T-helper 2 cell (primary cell): ENCODE data around the gene HMGA1.

Experiments used
- DNase-seq, 5 experiments: peaks; one replicate each; pipeline versions ENCODE4 v3.0.0 to v3.0.0-alpha.2; 2012 to 2022
- total RNA-seq, 2 donors: gene quantifications; one replicate each; lab custom pipeline; 2026; lab: John Stamatoyannopoulos, UW

HMGA1 gene
- 81.5 to 86.0 reads per million in 2 donors for total RNA-seq

- DNase-seq: peak; percentile 80 to 94 (median 85)
These were observed at the start of gene HMGA1 for GRCh38 chr6:34236443-34237315. TSS of gene HMGA1 (plus strand) at chr6:34236873. CDS start at chr6:34240781, 3,908 bp downstream.

GRCh38 chr6:34189806-34190503, 46.7 kb upstream of the HMGA1 start:
- peak in 2 of 5 experiments; percentile 16 to 52 for DNase-seq

- DNase-seq: no peak
These were observed 46.1 kb upstream of the HMGA1 start for GRCh38 chr6:34190504-34191122.

- no peak for DNase-seq
These were observed 41.9 kb upstream of the HMGA1 start for GRCh38 chr6:34194772-34195171.

- no peak for DNase-seq
These were observed 41.0 kb upstream of the HMGA1 start for GRCh38 chr6:34195726-34196115.

GRCh38 chr6:34196116-34196832, 40.4 kb upstream of the HMGA1 start:
- peak; percentile 76 to 86 (median 81) for DNase-seq

GRCh38 chr6:34196833-34197195, 39.9 kb upstream of the HMGA1 start:
- DNase-seq: no peak

- DNase-seq: no peak
These were observed 36.2 kb upstream of the HMGA1 start for GRCh38 chr6:34200340-34200971.

GRCh38 chr6:34201455-34202107, 35.1 kb upstream of the HMGA1 start:
- no peak for DNase-seq

GRCh38 chr6:34202329-34203201, 34.1 kb upstream of the HMGA1 start:
- DNase-seq: no peak

- no peak for DNase-seq
These were observed 32.0 kb upstream of the HMGA1 start for GRCh38 chr6:34204693-34205092.

GRCh38 chr6:34205466-34205865, 31.2 kb upstream of the HMGA1 start:
- no peak for DNase-seq

- DNase-seq: no peak
These were observed 30.8 kb upstream of the HMGA1 start for GRCh38 chr6:34205916-34206315.

- DNase-seq: no peak
These were observed 29.9 kb upstream of the HMGA1 start for GRCh38 chr6:34206726-34207125.

- DNase-seq: peak in 1 of 5 experiments; percentile 7
These were observed 28.8 kb upstream of the HMGA1 start for GRCh38 chr6:34207695-34208443.

GRCh38 chr6:34213772-34214171, 22.9 kb upstream of the HMGA1 start:
- DNase-seq: no peak

- no peak for DNase-seq
These were observed 18.0 kb upstream of the HMGA1 start for GRCh38 chr6:34218691-34219090.

- DNase-seq: no peak
These were observed 13.2 kb upstream of the HMGA1 start for GRCh38 chr6:34223381-34223955.
